Retinal pigment epithelial cell (primary cell): ENCODE results near the gene LRP8.

Experiments
- DNase-seq: peaks from one replicate; pipeline ENCODE4 v3.0.0-alpha.2; 2010; ENCODE audit warnings: low read depth
- H3K4me3 ChIP-seq: 2 replicates; pipeline ENCODE4 v1.5.1; 2011; ENCODE audit warnings: mild to moderate bottlenecking, low read length, control low read depth, moderate library complexity
- CTCF ChIP-seq: conservative IDR thresholded peaks from 2 replicates; pipeline ENCODE4 v1.5.1; 2011; ENCODE audit warnings: low read depth, low read length, control low read depth, inconsistent platforms

The LRP8 gene

DNA sequence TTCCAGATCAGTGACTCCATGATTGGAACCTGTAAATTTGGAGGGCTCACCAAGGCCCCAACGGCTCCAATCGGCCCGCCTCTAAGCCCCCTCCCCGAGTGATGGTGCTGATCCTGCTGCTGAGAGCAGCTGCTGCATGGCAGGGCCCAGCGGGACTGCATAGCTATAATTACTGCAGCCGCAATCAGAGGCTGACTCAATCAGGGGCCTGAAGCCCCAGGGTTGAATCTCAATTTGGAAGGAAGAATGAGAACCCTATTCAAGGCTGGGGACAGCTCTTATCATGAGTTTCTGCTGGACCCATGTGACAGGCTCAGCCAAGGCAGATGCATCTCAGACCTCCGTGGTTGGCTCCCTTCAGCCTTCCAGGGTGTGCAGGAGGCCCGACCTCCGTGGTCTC lies 46.7 kb downstream of the LRP8 start:
- DNase-seq = no peak
- no peak overlapping the region for H3K4me3 ChIP-seq
- no peak for TF ChIP-seq CTCF

DNA sequence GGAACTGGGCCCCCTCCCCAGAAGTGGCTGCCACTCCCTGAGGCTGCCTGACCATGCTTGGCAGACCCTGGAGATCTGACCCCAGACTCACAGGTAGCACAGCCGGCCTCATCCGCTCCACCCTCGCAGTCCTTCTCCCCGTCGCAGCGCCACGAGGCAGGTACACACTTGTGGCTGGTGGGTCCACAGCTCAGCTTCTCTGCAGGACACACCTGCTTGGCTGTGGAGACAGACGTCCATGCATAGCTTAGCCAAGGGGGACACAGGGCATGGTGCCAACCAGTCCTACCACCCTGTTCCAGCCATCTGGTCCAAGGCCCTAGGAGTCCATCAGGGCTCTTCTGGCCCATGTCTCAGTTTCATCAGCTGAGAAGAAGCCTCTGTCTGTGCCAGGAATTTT lies 47.4 kb downstream of the LRP8 start:
- no peak overlapping the region for H3K4me3 ChIP-seq
- DNase-seq = no peak
- TF ChIP-seq CTCF = no peak

- no peak for DNase-seq
- no peak overlapping the region for H3K4me3 ChIP-seq
- TF ChIP-seq CTCF = no peak
Measured at GRCh38 chr1:53279296-53280200, 48.3 kb downstream of the LRP8 start.

DNA sequence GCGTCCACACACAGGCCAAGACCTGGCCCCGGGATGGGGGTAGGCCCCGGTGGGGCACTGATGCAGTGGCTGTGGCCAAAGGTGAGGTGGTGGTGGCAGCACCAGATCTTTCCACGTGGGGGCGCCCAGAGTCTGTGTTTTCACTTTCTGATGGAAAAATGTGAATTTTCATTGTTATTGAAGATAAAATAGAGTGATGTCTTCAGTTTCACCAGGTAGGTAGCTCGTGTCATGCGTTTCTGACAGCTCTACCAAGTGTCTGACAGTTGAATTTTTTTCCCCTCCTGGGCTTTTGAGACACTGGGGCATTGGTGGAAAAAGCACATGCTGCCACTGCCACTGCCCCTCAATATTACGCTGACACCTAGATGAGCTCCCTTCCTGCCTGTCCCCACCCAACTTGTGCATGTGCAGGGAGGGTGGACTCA lies 49.6 kb downstream of the LRP8 start:
- DNase-seq = no peak
- H3K4me3 ChIP-seq = no peak overlapping the region
- TF ChIP-seq CTCF = peak; percentile 83

- no peak for DNase-seq
- H3K4me3 ChIP-seq = no peak overlapping the region
- TF ChIP-seq CTCF = no peak
Measured at GRCh38 chr1:53277326-53277725, 50.5 kb downstream of the LRP8 start.

DNA sequence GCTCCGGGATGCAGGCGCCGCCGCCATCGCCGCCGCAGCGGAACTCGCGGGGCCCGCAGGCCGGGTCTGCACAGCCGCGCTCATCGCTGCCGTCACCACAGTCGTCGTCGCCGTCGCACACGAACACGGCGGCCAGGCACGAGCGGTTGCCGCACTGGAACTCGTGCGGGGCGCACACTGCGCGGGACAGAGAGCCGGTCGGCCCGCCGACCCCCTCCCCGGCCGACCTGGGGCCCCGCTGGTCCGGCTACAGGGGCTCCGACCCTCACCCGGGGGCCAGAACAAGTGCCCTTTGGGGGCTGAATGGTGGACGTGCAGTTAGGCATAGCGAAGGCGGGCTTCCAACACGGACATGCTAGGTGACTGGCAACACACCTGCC lies 51.0 kb downstream of the LRP8 start:
- no peak for DNase-seq
- no peak for TF ChIP-seq CTCF
- H3K4me3 ChIP-seq = no peak overlapping the region
